Upper lobe of left lung (tissue), 4 donors: ENCODE results near the gene PVALEF.

ENCODE experiments used
- EP300 ChIP-seq, 4 donors: sonication (generic); formaldehyde crosslinking; IDR thresholded peaks; one replicate each; pipeline ENCODE4 v1.5.1; 2017; ENCODE audit warnings: antibody characterized with exemption in 4 of 4, control low read depth in 2 of 4
- POLR2A ChIP-seq, 4 donors: fragments of 450-650 bp; IDR thresholded peaks; one replicate each; pipeline ENCODE4 v1.5.1; 2016 to 2017; ENCODE audit warnings: antibody characterized with exemption in 4 of 4, mild to moderate bottlenecking in 2 of 4
- POLR2AphosphoS5 ChIP-seq, 2 donors: sonication (generic); formaldehyde crosslinking; IDR thresholded peaks; one replicate each; pipeline ENCODE4 v1.5.1; 2017; ENCODE audit warnings: antibody characterized with exemption in 2 of 2
- TF ChIP-seq, protein P1 (sequence below), 6 experiments: fragments of 450-650 bp in 4 of 6; fragments of 200-600 bp in 2 of 6; sonication (generic) in 2 of 6; IDR thresholded peaks; one replicate each; pipeline ENCODE4 v1.5.1; 2016 to 2019; ENCODE audit warnings: antibody characterized with exemption in 6 of 6

DNA sequence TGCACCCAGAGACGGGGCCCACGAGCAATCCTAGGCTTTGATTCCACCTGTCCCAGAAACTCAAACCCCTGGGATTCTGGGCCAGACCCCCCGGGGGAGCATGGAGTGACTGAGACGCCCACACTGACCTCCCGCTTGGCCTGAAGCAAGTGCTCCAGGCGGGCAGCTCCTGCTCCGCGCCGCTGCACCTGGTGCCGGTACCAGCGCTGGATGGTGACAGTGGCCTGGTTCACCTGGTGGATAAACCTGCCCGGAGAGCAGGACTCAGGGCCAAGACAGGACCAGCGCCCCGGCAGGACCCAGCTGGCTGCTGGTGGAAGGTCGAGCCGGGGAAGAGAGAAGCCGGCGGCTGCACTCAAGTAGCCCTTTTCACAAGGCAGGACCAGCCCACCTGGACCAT lies 34.9 kb downstream of the PVALEF start:
- TF ChIP-seq, protein P1, sequence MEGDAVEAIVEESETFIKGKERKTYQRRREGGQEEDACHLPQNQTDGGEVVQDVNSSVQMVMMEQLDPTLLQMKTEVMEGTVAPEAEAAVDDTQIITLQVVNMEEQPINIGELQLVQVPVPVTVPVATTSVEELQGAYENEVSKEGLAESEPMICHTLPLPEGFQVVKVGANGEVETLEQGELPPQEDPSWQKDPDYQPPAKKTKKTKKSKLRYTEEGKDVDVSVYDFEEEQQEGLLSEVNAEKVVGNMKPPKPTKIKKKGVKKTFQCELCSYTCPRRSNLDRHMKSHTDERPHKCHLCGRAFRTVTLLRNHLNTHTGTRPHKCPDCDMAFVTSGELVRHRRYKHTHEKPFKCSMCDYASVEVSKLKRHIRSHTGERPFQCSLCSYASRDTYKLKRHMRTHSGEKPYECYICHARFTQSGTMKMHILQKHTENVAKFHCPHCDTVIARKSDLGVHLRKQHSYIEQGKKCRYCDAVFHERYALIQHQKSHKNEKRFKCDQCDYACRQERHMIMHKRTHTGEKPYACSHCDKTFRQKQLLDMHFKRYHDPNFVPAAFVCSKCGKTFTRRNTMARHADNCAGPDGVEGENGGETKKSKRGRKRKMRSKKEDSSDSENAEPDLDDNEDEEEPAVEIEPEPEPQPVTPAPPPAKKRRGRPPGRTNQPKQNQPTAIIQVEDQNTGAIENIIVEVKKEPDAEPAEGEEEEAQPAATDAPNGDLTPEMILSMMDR (IDR thresholded peaks at IDR 0.05), result no peak
- TF ChIP-seq POLR2A (IDR thresholded peaks at IDR 0.05), result no peak
- no peak for TF ChIP-seq POLR2AphosphoS5 (IDR thresholded peaks at IDR 0.05)
- no peak for TF ChIP-seq EP300 (IDR thresholded peaks at IDR 0.05)
